Ascending aorta (tissue), 2 donors: ENCODE measurements around the gene HTR4. TPM values are rescaled to one million over a fixed set of nuclear protein-coding genes. Genes with fewer than 3 reads are reported as not detected.

Experiments
- DNase-seq, 2 donors: peaks; one replicate each; pipeline ENCODE4 v3.0.0-alpha.2; 2019; ENCODE audit warnings: low spot score in 2 of 2
- H3K27ac ChIP-seq, 2 donors: fragments of 200-600 bp; sonication (generic); one replicate each; pipeline ENCODE4 v1.5.1; 2016 to 2017; ENCODE audit warnings: mild to moderate bottlenecking in 1 of 2
- H3K27me3 ChIP-seq: fragments of 200-600 bp; sonication (generic); one replicate; pipeline ENCODE4 v1.5.1; 2017
- H3K36me3 ChIP-seq, 2 donors: fragments of 200-600 bp; sonication (generic); one replicate each; pipeline ENCODE4 v1.5.1; 2016
- H3K4me1 ChIP-seq, 2 donors: fragments of 200-600 bp; sonication (generic); one replicate each; pipeline ENCODE4 v1.5.1; 2016 to 2017; ENCODE audit warnings: mild to moderate bottlenecking in 1 of 2
- H3K4me3 ChIP-seq, 2 donors: fragments of 200-600 bp; sonication (generic); one replicate each; pipeline ENCODE4 v1.5.1; 2016 to 2017; ENCODE audit warnings: mild to moderate bottlenecking in 1 of 2
- H3K9me3 ChIP-seq, 2 donors: fragments of 200-600 bp; sonication (generic); one replicate each; pipeline ENCODE4 v1.5.1; 2016
- intact Hi-C: fragments of 100-400 bp; cut with DNase I; formaldehyde crosslinking; loops from one replicate; pipeline ENCODE4 v1.15.1; 2023
- total RNA-seq: library from RNA; depleted of rRNA; stranded (reverse); fragments of >200 nt; gene quantifications from one replicate; pipeline ENCODE4 v1.1.0, GENCODE V29; 2016
- TF ChIP-seq, protein P1 (sequence below), 3 experiments: fragments of 200-600 bp in 2 of 3; fragments of 450-650 bp in 1 of 3; sonication (generic) in 2 of 3; IDR thresholded peaks; one replicate each; pipeline ENCODE4 v1.5.1; 2016 to 2019; ENCODE audit warnings: antibody characterized with exemption in 3 of 3, mild to moderate bottlenecking in 1 of 3, moderate library complexity in 1 of 3

Gene HTR4
- total RNA-seq, 1 donor from 2014 or later: 0.21 TPM

DNA sequence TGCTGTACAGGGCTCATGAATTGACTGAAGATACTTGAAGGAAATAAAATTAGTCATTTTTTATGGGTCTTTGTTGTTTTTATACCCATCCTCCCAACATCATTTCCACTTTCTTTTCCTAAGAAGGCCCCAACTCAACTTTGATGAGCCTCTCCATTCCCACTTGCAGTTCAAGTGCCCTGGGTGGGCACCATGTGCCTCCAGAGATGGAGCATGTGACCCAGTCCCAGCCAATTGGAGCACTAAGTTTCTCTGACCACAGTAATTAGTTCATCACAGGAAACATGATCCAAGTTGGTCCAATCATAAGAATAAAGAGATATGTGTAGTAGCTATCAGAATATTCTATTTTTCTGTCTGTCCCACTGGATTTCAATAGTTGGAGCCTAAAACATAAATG, 46.9 kb downstream of the HTR4 start:
- no peaks in the 10 kb centered on the region for H3K36me3 ChIP-seq
- intact Hi-C loops: no loop called here
- no peak for DNase-seq
- H3K4me1 ChIP-seq: no peaks in the 10 kb centered on the region
- no peaks in the 10 kb centered on the region for H3K9me3 ChIP-seq
- TF ChIP-seq, protein P1, sequence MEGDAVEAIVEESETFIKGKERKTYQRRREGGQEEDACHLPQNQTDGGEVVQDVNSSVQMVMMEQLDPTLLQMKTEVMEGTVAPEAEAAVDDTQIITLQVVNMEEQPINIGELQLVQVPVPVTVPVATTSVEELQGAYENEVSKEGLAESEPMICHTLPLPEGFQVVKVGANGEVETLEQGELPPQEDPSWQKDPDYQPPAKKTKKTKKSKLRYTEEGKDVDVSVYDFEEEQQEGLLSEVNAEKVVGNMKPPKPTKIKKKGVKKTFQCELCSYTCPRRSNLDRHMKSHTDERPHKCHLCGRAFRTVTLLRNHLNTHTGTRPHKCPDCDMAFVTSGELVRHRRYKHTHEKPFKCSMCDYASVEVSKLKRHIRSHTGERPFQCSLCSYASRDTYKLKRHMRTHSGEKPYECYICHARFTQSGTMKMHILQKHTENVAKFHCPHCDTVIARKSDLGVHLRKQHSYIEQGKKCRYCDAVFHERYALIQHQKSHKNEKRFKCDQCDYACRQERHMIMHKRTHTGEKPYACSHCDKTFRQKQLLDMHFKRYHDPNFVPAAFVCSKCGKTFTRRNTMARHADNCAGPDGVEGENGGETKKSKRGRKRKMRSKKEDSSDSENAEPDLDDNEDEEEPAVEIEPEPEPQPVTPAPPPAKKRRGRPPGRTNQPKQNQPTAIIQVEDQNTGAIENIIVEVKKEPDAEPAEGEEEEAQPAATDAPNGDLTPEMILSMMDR (IDR thresholded peaks at IDR 0.05): no peak
- H3K27me3 ChIP-seq: no peaks in the 10 kb centered on the region
- no peak overlapping the region for H3K27ac ChIP-seq
- no peak overlapping the region for H3K4me3 ChIP-seq

DNA sequence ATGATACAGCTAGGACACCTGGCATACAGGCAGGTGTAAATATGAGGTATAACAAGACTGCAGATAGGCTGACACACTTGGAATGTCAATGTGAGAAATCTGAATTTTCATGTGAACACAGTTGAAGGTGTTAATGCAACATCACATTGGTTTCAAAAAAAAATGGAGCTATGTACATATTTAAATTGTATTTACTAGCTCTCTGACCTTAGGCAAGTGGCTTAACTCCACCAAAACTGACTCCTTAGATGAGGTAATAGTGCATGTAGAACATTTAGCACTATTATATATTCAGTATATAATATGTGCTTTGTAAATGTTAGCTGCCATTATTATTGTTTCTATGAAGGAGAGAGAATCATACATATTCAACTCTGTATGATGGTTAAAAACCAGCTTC, 48.0 kb downstream of the HTR4 start:
- TF ChIP-seq, protein P1 (IDR thresholded peaks at IDR 0.05): no peak
- no peak for DNase-seq
- intact Hi-C loops: no loop called here
- H3K36me3 ChIP-seq: no peaks in the 10 kb centered on the region
- no peaks in the 10 kb centered on the region for H3K9me3 ChIP-seq
- H3K27me3 ChIP-seq: no peaks in the 10 kb centered on the region
- no peak overlapping the region for H3K4me3 ChIP-seq
- no peaks in the 10 kb centered on the region for H3K4me1 ChIP-seq
- no peak overlapping the region for H3K27ac ChIP-seq

DNA sequence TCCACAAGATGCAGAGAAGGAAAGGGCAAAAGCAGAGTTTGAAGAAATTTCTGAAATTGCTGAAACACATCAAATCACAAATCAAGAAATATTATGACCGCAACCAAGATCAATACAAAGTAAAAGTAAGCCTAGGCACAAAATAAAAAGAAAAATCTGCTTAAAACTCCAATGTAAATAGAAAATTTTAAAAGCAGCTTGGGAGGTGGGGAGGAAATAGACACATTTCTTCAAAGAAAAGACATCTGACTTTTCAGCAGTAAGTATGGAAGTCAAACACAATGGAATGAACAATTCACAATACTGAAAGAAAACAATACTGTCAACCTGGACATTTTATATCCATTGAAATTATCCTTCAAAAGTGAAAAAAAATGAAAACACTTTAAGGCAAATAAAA, 55.1 kb downstream of the HTR4 start:
- Histone ChIP-seq H3K4me1 (no peaks in the 10 kb centered on the region), H3K27me3 (no peaks in the 10 kb centered on the region), H3K36me3 (no peaks in the 10 kb centered on the region), H3K9me3 (no peaks in the 10 kb centered on the region), H3K27ac (no peak overlapping the region), H3K4me3 (no peak overlapping the region)
- TF ChIP-seq, protein P1 (IDR thresholded peaks at IDR 0.05): no peak
- intact Hi-C loops: no loop called here
- no peak for DNase-seq

DNA sequence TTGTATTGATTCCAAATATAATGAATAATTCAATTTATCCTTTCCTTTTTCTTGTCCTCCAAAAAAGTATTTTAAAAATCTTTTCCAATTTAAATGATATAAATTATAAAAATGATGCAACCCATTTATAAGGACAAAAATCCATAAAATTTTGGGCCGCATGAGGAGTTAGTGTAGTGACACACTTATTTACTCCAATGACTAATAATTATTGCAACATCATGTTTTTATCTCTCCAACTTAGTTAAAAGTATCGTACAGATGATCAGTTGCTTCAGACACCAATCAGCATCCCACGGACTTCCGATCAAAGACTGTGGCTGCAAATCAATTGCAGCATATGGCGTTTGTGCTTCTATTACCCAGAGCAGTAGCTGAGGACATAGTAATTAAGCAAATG, 58.6 kb downstream of the HTR4 start:
- no peak overlapping the region for H3K27ac ChIP-seq
- no peaks in the 10 kb centered on the region for H3K4me1 ChIP-seq
- DNase-seq: no peak
- TF ChIP-seq, protein P1 (IDR thresholded peaks at IDR 0.05): no peak
- intact Hi-C loops: no loop called here
- no peaks in the 10 kb centered on the region for H3K9me3 ChIP-seq
- H3K27me3 ChIP-seq: no peaks in the 10 kb centered on the region
- no peaks in the 10 kb centered on the region for H3K36me3 ChIP-seq
- H3K4me3 ChIP-seq: no peak overlapping the region

DNA sequence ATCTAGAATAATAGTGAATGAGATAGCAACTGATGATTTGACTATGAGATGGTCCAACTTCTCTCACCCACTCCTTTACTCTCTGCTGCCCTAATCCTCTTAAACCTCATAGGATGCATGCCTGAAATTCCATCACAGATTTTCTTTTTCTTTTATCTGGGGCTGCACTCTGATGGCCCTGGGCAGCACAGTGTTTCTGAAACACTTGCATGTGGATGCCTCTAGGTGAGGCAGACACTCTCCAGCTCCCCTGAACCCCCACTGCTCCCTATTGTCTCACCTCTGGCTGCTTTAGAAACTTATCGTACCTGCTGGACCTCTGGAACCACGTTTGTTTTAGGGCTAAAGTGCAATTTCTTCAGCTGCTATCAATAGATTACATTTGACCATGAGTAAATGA, 67.5 kb downstream of the HTR4 start:
- Histone ChIP-seq H3K27ac (no peak overlapping the region), H3K4me3 (no peak overlapping the region), H3K4me1 (no peaks in the 10 kb centered on the region), H3K27me3 (no peaks in the 10 kb centered on the region), H3K9me3 (no peaks in the 10 kb centered on the region), H3K36me3 (no peaks in the 10 kb centered on the region)
- intact Hi-C loops: no loop called here
- TF ChIP-seq, protein P1 (IDR thresholded peaks at IDR 0.05): no peak
- no peak for DNase-seq

DNA sequence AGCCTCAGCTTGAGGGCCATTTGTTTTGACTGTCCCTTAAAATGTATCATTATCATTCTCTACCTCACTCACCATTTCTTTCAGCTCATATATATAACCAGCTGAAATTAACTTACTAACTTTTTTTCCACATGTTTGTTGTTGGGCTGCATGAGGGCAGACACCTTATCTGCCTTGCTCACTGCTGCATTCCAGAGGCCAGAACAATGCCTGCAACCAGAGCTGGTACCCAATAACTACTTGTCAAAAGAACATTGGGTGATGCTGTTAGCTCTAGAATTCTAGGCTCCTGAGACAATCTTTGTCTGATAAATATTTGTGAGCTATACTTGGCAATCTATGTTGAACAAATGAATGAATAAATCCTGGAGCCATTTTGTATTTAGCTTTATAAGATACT, 68.3 kb downstream of the HTR4 start:
- Histone ChIP-seq H3K9me3 (no peaks in the 10 kb centered on the region), H3K27ac (no peak overlapping the region), H3K27me3 (no peaks in the 10 kb centered on the region), H3K4me1 (no peaks in the 10 kb centered on the region), H3K4me3 (no peak overlapping the region), H3K36me3 (no peaks in the 10 kb centered on the region)
- no peak for DNase-seq
- TF ChIP-seq, protein P1 (IDR thresholded peaks at IDR 0.05): no peak
- intact Hi-C loops: no loop called here
